Retinal pigment epithelial cell (primary cell): ENCODE measurements around the gene CLMP.
"Not testable (repeated sequence)": the region's sequence is repeated elsewhere in the genome, so short reads cannot be mapped to it uniquely, and the experiment has no call there.

ENCODE experiments used
- DNase-seq: peaks from one replicate; pipeline ENCODE4 v3.0.0-alpha.2; 2010; ENCODE audit warnings: low read depth
- H3K4me3 ChIP-seq: 2 replicates; pipeline ENCODE4 v1.5.1; 2011; ENCODE audit warnings: mild to moderate bottlenecking, low read length, control low read depth, moderate library complexity
- CTCF ChIP-seq: conservative IDR thresholded peaks from 2 replicates; pipeline ENCODE4 v1.5.1; 2011; ENCODE audit warnings: low read depth, low read length, control low read depth, inconsistent platforms

CLMP gene

GRCh38 chr11:123135863-123136446 lies 59.1 kb downstream of the CLMP start:
- DNase-seq: no peak
- TF ChIP-seq CTCF: no peak
- no peak overlapping the region for H3K4me3 ChIP-seq

- no peak for DNase-seq
- no peak for TF ChIP-seq CTCF
- H3K4me3 ChIP-seq: no peak overlapping the region
These were observed 62.2 kb downstream of the CLMP start for GRCh38 chr11:123132881-123133280.

- DNase-seq: not testable (repeated sequence)
These were observed 62.8 kb downstream of the CLMP start for GRCh38 chr11:123132034-123132766.

GRCh38 chr11:123129920-123130319 lies 65.1 kb downstream of the CLMP start:
- no peak for DNase-seq
- no peak overlapping the region for H3K4me3 ChIP-seq
- TF ChIP-seq CTCF: no peak

More at GRCh38 chr11:123132034-123132766, 62.8 kb downstream of the CLMP start:
- H3K4me3 ChIP-seq: not testable (repeated sequence)

- no peak for DNase-seq
- TF ChIP-seq CTCF: no peak
- H3K4me3 ChIP-seq: no peak overlapping the region
These were observed 69.9 kb downstream of the CLMP start for GRCh38 chr11:123125169-123125568.

- no peak overlapping the region for H3K4me3 ChIP-seq
- no peak for DNase-seq
- no peak for TF ChIP-seq CTCF
These were observed 72.2 kb downstream of the CLMP start for GRCh38 chr11:123122852-123123251.

- DNase-seq: no peak
- no peak overlapping the region for H3K4me3 ChIP-seq
- no peak for TF ChIP-seq CTCF
These were observed 72.7 kb downstream of the CLMP start for GRCh38 chr11:123122341-123122740.
